Choroid plexus epithelial cell (primary cell): ENCODE results near the gene RNF181.

Experiments used
- DNase-seq: peaks from one replicate; pipeline ENCODE4 v3.0.0-alpha.2; 2010; ENCODE audit warnings: low read depth
- H3K4me3 ChIP-seq: 2 replicates; pipeline ENCODE4 v1.5.1; 2011; ENCODE audit warnings: low read depth, mild to moderate bottlenecking, control low read depth, low read length, moderate library complexity
- CTCF ChIP-seq: conservative IDR thresholded peaks from 2 replicates; pipeline ENCODE4 v1.5.1; 2011; ENCODE audit warnings: low read depth, mild to moderate bottlenecking, control low read depth, inconsistent platforms, low read length, moderate library complexity

The RNF181 gene

GRCh38 chr2:85642725-85643124, 47.2 kb downstream of the RNF181 start:
- TF ChIP-seq CTCF = no peak
- no peak overlapping the region for H3K4me3 ChIP-seq
- no peak for DNase-seq

- H3K4me3 ChIP-seq = no peak overlapping the region
- no peak for TF ChIP-seq CTCF
- DNase-seq = no peak
These were observed 49.4 kb downstream of the RNF181 start for GRCh38 chr2:85644909-85645308.

GRCh38 chr2:85646166-85646565, 50.6 kb downstream of the RNF181 start:
- no peak for TF ChIP-seq CTCF
- no peak overlapping the region for H3K4me3 ChIP-seq
- DNase-seq = no peak
